ENCODE measurements around the gene PRDM4.

DNA sequence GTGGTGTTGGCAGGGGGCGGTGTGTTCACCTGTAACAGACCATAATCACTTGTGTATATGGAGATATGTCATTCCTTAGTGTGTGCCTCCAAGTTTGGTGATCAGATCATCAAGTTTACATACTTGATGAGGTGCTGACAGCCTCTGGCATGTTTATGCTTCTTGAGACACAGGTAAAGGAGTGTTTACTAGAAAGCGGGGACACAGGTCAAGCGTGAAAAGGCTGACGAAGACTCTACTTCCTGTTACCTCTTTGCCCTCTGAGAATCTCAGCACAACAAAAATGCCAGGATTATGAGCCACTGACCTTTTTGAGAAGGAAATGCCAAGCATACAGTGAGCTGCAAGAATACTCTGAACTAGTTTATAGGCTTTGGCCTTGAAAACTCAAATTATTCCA, 29.6 kb downstream of the PRDM4 start:
- TF ChIP-seq CTCF (IDR thresholded peaks at IDR 0.05), result no peak
- TF ChIP-seq, protein P1, sequence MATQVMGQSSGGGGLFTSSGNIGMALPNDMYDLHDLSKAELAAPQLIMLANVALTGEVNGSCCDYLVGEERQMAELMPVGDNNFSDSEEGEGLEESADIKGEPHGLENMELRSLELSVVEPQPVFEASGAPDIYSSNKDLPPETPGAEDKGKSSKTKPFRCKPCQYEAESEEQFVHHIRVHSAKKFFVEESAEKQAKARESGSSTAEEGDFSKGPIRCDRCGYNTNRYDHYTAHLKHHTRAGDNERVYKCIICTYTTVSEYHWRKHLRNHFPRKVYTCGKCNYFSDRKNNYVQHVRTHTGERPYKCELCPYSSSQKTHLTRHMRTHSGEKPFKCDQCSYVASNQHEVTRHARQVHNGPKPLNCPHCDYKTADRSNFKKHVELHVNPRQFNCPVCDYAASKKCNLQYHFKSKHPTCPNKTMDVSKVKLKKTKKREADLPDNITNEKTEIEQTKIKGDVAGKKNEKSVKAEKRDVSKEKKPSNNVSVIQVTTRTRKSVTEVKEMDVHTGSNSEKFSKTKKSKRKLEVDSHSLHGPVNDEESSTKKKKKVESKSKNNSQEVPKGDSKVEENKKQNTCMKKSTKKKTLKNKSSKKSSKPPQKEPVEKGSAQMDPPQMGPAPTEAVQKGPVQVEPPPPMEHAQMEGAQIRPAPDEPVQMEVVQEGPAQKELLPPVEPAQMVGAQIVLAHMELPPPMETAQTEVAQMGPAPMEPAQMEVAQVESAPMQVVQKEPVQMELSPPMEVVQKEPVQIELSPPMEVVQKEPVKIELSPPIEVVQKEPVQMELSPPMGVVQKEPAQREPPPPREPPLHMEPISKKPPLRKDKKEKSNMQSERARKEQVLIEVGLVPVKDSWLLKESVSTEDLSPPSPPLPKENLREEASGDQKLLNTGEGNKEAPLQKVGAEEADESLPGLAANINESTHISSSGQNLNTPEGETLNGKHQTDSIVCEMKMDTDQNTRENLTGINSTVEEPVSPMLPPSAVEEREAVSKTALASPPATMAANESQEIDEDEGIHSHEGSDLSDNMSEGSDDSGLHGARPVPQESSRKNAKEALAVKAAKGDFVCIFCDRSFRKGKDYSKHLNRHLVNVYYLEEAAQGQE (IDR thresholded peaks at IDR 0.05; ENCODE audit: insufficient read depth in 1 of 2, low read depth in 2 of 2, low read length in 1 of 2), result no peak
